Activated CD8-positive, alpha-beta T cell treated with anti-CD3 and anti-CD28 coated beads for 36 hours (primary cell): Measurements from ENCODE around the gene GCHFR. TPM values are rescaled to one million over a fixed set of nuclear protein-coding genes. Genes with fewer than 3 reads are reported as not detected.

ENCODE experiments used
- ATAC-seq: fragments of 200-7000 bp; cut with Tn5 transposase; one replicate; pipeline ENCODE4 v1.10.0; 2021; ENCODE audit warnings: mild to moderate bottlenecking, moderate library complexity
- CTCF ChIA-PET: fragments of 350-600 bp; sonication (Branson Sonifier 250); formaldehyde crosslinking; loops from one replicate; lab custom pipeline; 2021; ENCODE audit warnings: antibody characterized with exemption; lab: Charles Lee
- POLR2A ChIA-PET: fragments of 350-600 bp; sonication (Branson Sonifier 250); formaldehyde crosslinking; loops from one replicate; lab custom pipeline; 2021; ENCODE audit warnings: antibody characterized with exemption; lab: Charles Lee
- DNase-seq: peaks from one replicate; pipeline ENCODE4 v3.0.0-alpha.2; 2020
- H3K27ac Mint-ChIP-seq: one replicate; pipeline ENCODE4 v1.8.0; 2021; ENCODE audit warnings: mild to moderate bottlenecking, mixed read lengths
- H3K27me3 Mint-ChIP-seq: one replicate; pipeline ENCODE4 v1.8.0; 2021; ENCODE audit warnings: mixed read lengths
- H3K36me3 Mint-ChIP-seq: one replicate; pipeline ENCODE4 v1.8.0; 2021; ENCODE audit warnings: low read depth, mixed read lengths
- H3K4me1 Mint-ChIP-seq: one replicate; pipeline ENCODE4 v1.8.0; 2021; ENCODE audit warnings: low read depth, mixed read lengths
- H3K4me3 Mint-ChIP-seq: one replicate; pipeline ENCODE4 v1.8.0; 2021; ENCODE audit warnings: mild to moderate bottlenecking, moderate library complexity, mixed read lengths
- H3K9me3 Mint-ChIP-seq: one replicate; pipeline ENCODE4 v1.8.0; 2021; ENCODE audit warnings: mixed read lengths
- intact Hi-C: fragments of 100-400 bp; cut with micrococcal nuclease; formaldehyde crosslinking; loops from one replicate; pipeline ENCODE4 v1.10.0; 2022
- total RNA-seq, 2 experiments: library from RNA; stranded (reverse); gene quantifications; one replicate each; pipeline ENCODE4 v1.2.3, GENCODE V29; 2021
- TF ChIP-seq, protein P1 (sequence below): fragments of 200-600 bp; IDR thresholded peaks from one replicate; pipeline ENCODE4 v1.8.0; 2022; ENCODE audit warnings: antibody characterized with exemption, mild to moderate bottlenecking

The GCHFR gene
- total RNA-seq, 2 experiments from 2014 or later = 44.8 to 46.6 TPM

DNA sequence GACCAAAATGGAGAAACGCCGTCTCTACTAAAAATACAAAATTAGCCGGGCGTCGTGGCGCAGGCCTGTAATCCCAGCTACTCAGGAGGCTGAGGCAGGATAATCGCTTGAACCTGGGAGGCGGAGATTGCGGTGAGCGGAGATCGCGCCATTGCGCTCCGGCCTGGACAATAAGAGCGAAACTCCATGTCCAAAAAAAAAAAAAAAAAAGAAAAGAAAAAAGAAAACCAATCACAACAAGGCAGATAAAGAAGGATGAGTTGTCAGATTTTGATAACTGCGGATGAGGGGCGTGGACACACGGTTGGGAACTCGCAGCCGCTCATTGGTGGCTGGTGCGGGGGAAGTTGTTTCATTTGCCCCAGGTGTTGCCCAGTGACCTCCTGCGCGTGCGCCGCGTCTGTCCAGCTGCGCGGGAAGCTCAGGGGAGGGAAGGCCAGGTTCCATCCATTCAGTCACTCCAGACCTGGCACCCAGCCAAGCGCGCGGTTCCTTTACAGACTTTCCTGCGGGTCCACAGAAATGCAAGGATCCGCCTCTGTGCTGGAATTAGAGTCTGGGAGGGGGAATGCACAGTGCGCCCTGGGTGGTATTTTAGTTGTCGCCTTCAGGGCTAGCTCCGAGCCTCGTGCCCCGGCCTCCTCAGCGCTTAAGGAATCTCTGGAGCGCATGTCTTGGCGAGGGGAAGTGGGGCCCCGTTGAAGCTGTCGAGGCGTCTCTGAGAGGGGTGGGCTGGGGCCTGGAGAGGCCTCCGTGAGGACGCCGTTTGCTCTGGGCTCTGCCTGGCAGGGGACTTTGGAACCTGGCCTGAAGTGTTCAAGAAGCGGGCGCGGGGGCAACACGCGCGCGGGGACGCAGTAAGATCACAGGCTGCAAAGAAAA lies 708 bp upstream of the GCHFR start:
- CTCF ChIA-PET = interaction anchor here (1.2 to 2.7 kb wide), 5 partner anchors 16 to 84 kb away, joined by 3 to 12 read pairs (median 4); no protein-coding TSS in a partner anchor
- Mint-ChIP-seq H3K27me3 (no peaks in the 10 kb centered on the region), H3K9me3 (no peaks in the 10 kb centered on the region), H3K4me1 (peaks cover 33% of the 10 kb centered on the region), H3K4me3 (peak overlapping the region; percentile 86), H3K27ac (peak overlapping the region; percentile 85), H3K36me3 (peaks cover 2% of the 10 kb centered on the region)
- POLR2A ChIA-PET = interaction anchor here (0.6 to 4.0 kb wide), 8 partner anchors 8 to 303 kb away, joined by 3 to 11 read pairs (median 5); partner anchors contain the start of genes RAD51 and RMDN3
- ATAC-seq (peak; percentile 4), DNase-seq (peak; percentile 63)
- TF ChIP-seq, protein P1, sequence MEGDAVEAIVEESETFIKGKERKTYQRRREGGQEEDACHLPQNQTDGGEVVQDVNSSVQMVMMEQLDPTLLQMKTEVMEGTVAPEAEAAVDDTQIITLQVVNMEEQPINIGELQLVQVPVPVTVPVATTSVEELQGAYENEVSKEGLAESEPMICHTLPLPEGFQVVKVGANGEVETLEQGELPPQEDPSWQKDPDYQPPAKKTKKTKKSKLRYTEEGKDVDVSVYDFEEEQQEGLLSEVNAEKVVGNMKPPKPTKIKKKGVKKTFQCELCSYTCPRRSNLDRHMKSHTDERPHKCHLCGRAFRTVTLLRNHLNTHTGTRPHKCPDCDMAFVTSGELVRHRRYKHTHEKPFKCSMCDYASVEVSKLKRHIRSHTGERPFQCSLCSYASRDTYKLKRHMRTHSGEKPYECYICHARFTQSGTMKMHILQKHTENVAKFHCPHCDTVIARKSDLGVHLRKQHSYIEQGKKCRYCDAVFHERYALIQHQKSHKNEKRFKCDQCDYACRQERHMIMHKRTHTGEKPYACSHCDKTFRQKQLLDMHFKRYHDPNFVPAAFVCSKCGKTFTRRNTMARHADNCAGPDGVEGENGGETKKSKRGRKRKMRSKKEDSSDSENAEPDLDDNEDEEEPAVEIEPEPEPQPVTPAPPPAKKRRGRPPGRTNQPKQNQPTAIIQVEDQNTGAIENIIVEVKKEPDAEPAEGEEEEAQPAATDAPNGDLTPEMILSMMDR = no peak
- intact Hi-C loops = no loop called here

- H3K4me3 Mint-ChIP-seq = peak overlapping the region; percentile 86
- H3K9me3 Mint-ChIP-seq = no peaks in the 10 kb centered on the region
- peaks cover 48% of the 10 kb centered on the region for H3K4me1 Mint-ChIP-seq
- intact Hi-C loops = loop anchor here (5.0 kb wide), 1 partner anchor 43 kb away; the partner anchor contains the start of genes DNAJC17 and ZFYVE19
- no peaks in the 10 kb centered on the region for H3K27me3 Mint-ChIP-seq
- TF ChIP-seq, protein P1 = no peak
- ChIA-PET POLR2A (interaction anchor here (0.5 to 6.8 kb wide), 12 partner anchors 7 to 195 kb away, joined by 3 to 37 read pairs (median 5); partner anchors contain the start of genes RAD51, RMDN3, RPUSD2 and VPS18), CTCF (interaction anchor here (0.8 to 3.7 kb wide), 6 partner anchors 13 to 130 kb away, joined by 3 to 27 read pairs (median 4); partner anchors contain the start of gene VPS18)
- DNase-seq (no peak), ATAC-seq (no peak)
- peaks cover 5% of the 10 kb centered on the region for H3K36me3 Mint-ChIP-seq
- peak overlapping the region; percentile 92 for H3K27ac Mint-ChIP-seq
Observed at GRCh38 chr15:40764629-40765103, 798 bp downstream of the GCHFR start.

DNA sequence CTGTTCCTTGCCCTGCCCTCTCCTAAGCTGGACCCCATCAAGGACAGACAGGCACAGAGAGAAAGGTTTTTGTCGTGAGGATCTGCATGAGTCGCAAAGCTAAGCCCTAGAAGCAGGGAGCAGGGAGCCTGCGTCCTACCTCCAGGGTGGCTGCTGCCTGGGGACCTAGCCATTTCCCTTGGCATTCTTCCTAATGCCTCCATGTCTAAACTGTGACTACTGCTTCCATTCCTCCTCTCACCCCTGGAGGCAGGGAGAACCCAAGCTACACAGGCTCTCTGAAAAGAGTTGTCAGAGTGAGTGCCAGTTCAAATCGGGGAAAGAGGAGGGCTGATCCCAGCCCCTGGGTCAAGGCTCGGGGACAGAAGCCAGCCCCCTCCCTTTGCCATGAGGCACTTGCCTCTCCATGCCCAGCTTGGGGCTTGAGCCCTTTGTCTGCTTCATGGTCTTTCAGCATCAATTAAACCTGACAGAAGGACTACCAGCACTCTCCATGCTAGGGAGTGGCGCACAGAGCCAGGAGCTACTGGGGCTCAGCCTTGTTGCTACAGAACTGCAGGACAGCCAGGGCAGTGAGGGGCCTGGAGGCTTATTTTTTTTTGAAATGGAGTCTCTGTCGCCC lies 2.4 kb downstream of the GCHFR start:
- H3K4me3 Mint-ChIP-seq = no peak overlapping the region

More for the DNA sequence above, 2.4 kb downstream of the GCHFR start:
- no peaks in the 10 kb centered on the region for H3K27me3 Mint-ChIP-seq
- TF ChIP-seq, protein P1 = no peak
- DNase-seq = no peak
- peaks cover 9% of the 10 kb centered on the region for H3K36me3 Mint-ChIP-seq
- ATAC-seq = no peak
- H3K27ac Mint-ChIP-seq = peak overlapping the region; percentile 63
- intact Hi-C loops = loop anchor here (5.0 kb wide), 1 partner anchor 41 kb away; the partner anchor contains the start of genes DNAJC17 and ZFYVE19
- ChIA-PET CTCF (interaction anchor here (0.7 to 3.7 kb wide), 4 partner anchors 17 to 197 kb away, joined by 3 to 27 read pairs (median 4); partner anchors contain the start of gene RPUSD2), POLR2A (interaction anchor here (1.1 to 6.8 kb wide), 5 partner anchors 9 to 197 kb away, joined by 4 to 37 read pairs (median 7); partner anchors contain the start of genes RAD51, RMDN3 and RPUSD2)
- peaks cover 59% of the 10 kb centered on the region for H3K4me1 Mint-ChIP-seq
- H3K9me3 Mint-ChIP-seq = no peaks in the 10 kb centered on the region
